AG04450 (cell line): ENCODE data around the gene ZNF813. TPM values are rescaled to one million over a fixed set of nuclear protein-coding genes. Genes with fewer than 3 reads are reported as not detected.
"Not testable (repeated sequence)": the region's sequence is repeated elsewhere in the genome, so short reads cannot be mapped to it uniquely, and the experiment has no call there.

Source experiments
- CTCF ChIA-PET: fragments of 300-600, 350-600 bp; formaldehyde crosslinking; extraction: SDS; loops from one replicate; lab custom pipeline; 2022; ENCODE audit warnings: antibody characterized with exemption, inconsistent platforms; lab: Charles Lee
- POLR2A ChIA-PET: fragments of 350-600 bp; formaldehyde crosslinking; extraction: SDS; loops from one replicate; lab custom pipeline; 2021; ENCODE audit warnings: antibody characterized with exemption, inconsistent platforms; lab: Yijun Ruan, JAX
- DNase-seq: peaks from one replicate; pipeline ENCODE4 v3.0.0-alpha.2; 2011; ENCODE audit warnings: low read depth, low spot score
- H3K27ac ChIP-seq: one replicate; pipeline ENCODE4 v1.5.1; 2012; ENCODE audit warnings: low read depth, low read length, control low read depth
- H3K27me3 ChIP-seq: one replicate; pipeline ENCODE4 v1.6.0; 2012; ENCODE audit warnings: low read length; ENCODE audit not compliant: control insufficient read depth, insufficient read depth
- H3K4me3 ChIP-seq: 2 replicates; pipeline ENCODE4 v1.5.1; 2011; ENCODE audit warnings: mild to moderate bottlenecking, low read depth, low read length, control low read depth
- H3K9me3 ChIP-seq: 2 replicates; pipeline ENCODE4 v1.5.1; 2012; ENCODE audit warnings: low read length; ENCODE audit not compliant: control insufficient read depth, insufficient read depth
- CTCF ChIP-seq: IDR thresholded peaks from 2 replicates; pipeline ENCODE4 v1.5.1; 2011; ENCODE audit warnings: low read depth, low read length, control low read depth, inconsistent platforms
- polyA plus RNA-seq: library from polyadenylated mRNA; depleted of rRNA; stranded (reverse); fragments of >200 nt; gene quantifications from 2 replicates; pipeline ENCODE4 v1.2.3, GENCODE V29; 2011

ZNF813 gene
- polyA plus RNA-seq, 1 experiment = 2.1 TPM

GRCh38 chr19:53509443-53509842, 41.9 kb downstream of the ZNF813 start:
- H3K9me3 ChIP-seq = peaks cover 3% of the 10 kb centered on the region; the same call in 1 of the 2 replicates
- POLR2A ChIA-PET = no interaction called here
- TF ChIP-seq CTCF = no peak
- no peaks in the 10 kb centered on the region for H3K27me3 ChIP-seq
- H3K4me3 ChIP-seq = no peak overlapping the region
- no peak overlapping the region for H3K27ac ChIP-seq
- no peak for DNase-seq
- CTCF ChIA-PET = interaction anchor here (2.0 kb wide), 2 partner anchors 84 to 314 kb away, joined by 9 to 10 read pairs; no protein-coding TSS in a partner anchor

GRCh38 chr19:53509845-53510244, 42.3 kb downstream of the ZNF813 start:
- ChIA-PET CTCF (interaction anchor here (2.0 kb wide), 2 partner anchors 85 to 315 kb away, joined by 9 to 10 read pairs; no protein-coding TSS in a partner anchor), POLR2A (no interaction called here)
- no peak overlapping the region for H3K27ac ChIP-seq
- DNase-seq = no peak
- no peak overlapping the region for H3K4me3 ChIP-seq
- no peak for TF ChIP-seq CTCF
- no peaks in the 10 kb centered on the region for H3K27me3 ChIP-seq
- H3K9me3 ChIP-seq = peaks cover 3% of the 10 kb centered on the region; the same call in 1 of the 2 replicates

GRCh38 chr19:53511357-53511756, 43.8 kb downstream of the ZNF813 start:
- ChIA-PET POLR2A (no interaction called here), CTCF (interaction anchor here (1.1 to 1.5 kb wide), 2 partner anchors 9 to 316 kb away, joined by 5 to 8 read pairs; no protein-coding TSS in a partner anchor)
- DNase-seq = no peak
- Histone ChIP-seq H3K27me3 (no peaks in the 10 kb centered on the region), H3K4me3 (no peak overlapping the region), H3K27ac (no peak overlapping the region), H3K9me3 (peaks cover 3% of the 10 kb centered on the region; the same call in 1 of the 2 replicates)
- no peak for TF ChIP-seq CTCF

- Histone ChIP-seq H3K4me3 (no peak overlapping the region), H3K9me3 (peaks cover 3% of the 10 kb centered on the region; the same call in 1 of the 2 replicates), H3K27ac (no peak overlapping the region), H3K27me3 (no peaks in the 10 kb centered on the region)
- peak; percentile 69 for TF ChIP-seq CTCF
- ChIA-PET POLR2A (no interaction called here), CTCF (interaction anchor here (1.1 to 1.5 kb wide), 2 partner anchors 9 to 317 kb away, joined by 5 to 8 read pairs; no protein-coding TSS in a partner anchor)
- DNase-seq = peak; percentile 16
Observed at GRCh38 chr19:53511933-53512374, 44.4 kb downstream of the ZNF813 start.

GRCh38 chr19:53515047-53515446, 47.5 kb downstream of the ZNF813 start:
- H3K4me3 ChIP-seq, H3K27me3 ChIP-seq, H3K27ac ChIP-seq, H3K9me3 ChIP-seq, POLR2A ChIA-PET, DNase-seq: not testable (repeated sequence)
- CTCF ChIA-PET = interaction anchor here (0.7 to 2.4 kb wide), 4 partner anchors 10 to 320 kb away, joined by 4 to 7 read pairs (median 5); no protein-coding TSS in a partner anchor
